GM20000 (cell line): ENCODE measurements around the gene MAPKAPK2.

Source experiments
- DNase-seq: peaks from one replicate; pipeline ENCODE4 v3.0.0; 2012; ENCODE audit warnings: low spot score
- CTCF ChIP-seq: IDR thresholded peaks from 2 replicates; pipeline ENCODE4 v1.5.1; 2012; ENCODE audit warnings: mild to moderate bottlenecking, control low read depth; ENCODE audit errors: extremely low read depth, missing control alignments

The MAPKAPK2 gene

GRCh38 chr1:206715120-206715519 is 30.4 kb downstream of the MAPKAPK2 start:
- no peak for TF ChIP-seq CTCF
- DNase-seq, result no peak

- no peak for DNase-seq
- no peak for TF ChIP-seq CTCF
These were observed 30.9 kb downstream of the MAPKAPK2 start for GRCh38 chr1:206715552-206716158.

GRCh38 chr1:206716159-206716869 is 31.6 kb downstream of the MAPKAPK2 start:
- no peak for TF ChIP-seq CTCF
- DNase-seq, result no peak

- DNase-seq, result peak; percentile 53
- TF ChIP-seq CTCF, result no peak
These were observed 32.4 kb downstream of the MAPKAPK2 start for GRCh38 chr1:206716870-206717673.

GRCh38 chr1:206717674-206717989 is 32.9 kb downstream of the MAPKAPK2 start:
- no peak for TF ChIP-seq CTCF
- no peak for DNase-seq

GRCh38 chr1:206719169-206719839 is 34.6 kb downstream of the MAPKAPK2 start:
- no peak for TF ChIP-seq CTCF
- DNase-seq, result peak; percentile 52

GRCh38 chr1:206721454-206721853 is 36.7 kb downstream of the MAPKAPK2 start:
- DNase-seq, result no peak
- no peak for TF ChIP-seq CTCF
